Heart left ventricle (tissue), 13 donors: ENCODE data around the gene ADAMTS5.

Source experiments
- POLR2A ChIP-seq, 2 donors: fragments of 450-650 bp; IDR thresholded peaks; one replicate each; pipeline ENCODE4 v1.6.1; 2017; ENCODE audit warnings: antibody characterized with exemption in 2 of 2, mild to moderate bottlenecking in 2 of 2, moderate library complexity in 2 of 2
- TF ChIP-seq, protein P1 (sequence below), 12 donors: fragments of 200-600 bp; sonication (generic) in 4 of 12; IDR thresholded peaks; one replicate each; pipeline versions ENCODE4 v1.5.0 to v1.8.0; 2018 to 2022; ENCODE audit warnings: antibody characterized with exemption in 12 of 12, mild to moderate bottlenecking in 5 of 12
- donor health status: ischemic (EF 13 %, LVEDD 7.1; RV severe dilation, severe dysfunction).
- donor health status: DM: no; HTN: yes; CAD: no.
- donor health status: DM: no; HTN: no; CAD: no.
- donor health status: ischemic (EF 25% LVEDD 6.9; RV normal size, moderate dysfunction).
- donor health status: ischemic (EF 25% LVEDD 5.7; RV mildly dilated, moderate dysfunction).
- donor health status: ischemic (EF 35%, LVEDD 5.7; RV mildly dilated, moderate dysfunction).
- donor health status: nonischemic (EF 11% LVEDD 7.7; RV severe dilation, severe dysfunction).
- donor health status: DM: yes; HTN: yes; CAD: no.
- donor health status: PGD.
- donor health status: ischemic (EF 29% LVEDD 5.4; RV normal size, mild dysfunction).
- donor health status: nonischemic (EF 23%, LVEDD 6.1; RV moderate dilation, normal function).

DNA sequence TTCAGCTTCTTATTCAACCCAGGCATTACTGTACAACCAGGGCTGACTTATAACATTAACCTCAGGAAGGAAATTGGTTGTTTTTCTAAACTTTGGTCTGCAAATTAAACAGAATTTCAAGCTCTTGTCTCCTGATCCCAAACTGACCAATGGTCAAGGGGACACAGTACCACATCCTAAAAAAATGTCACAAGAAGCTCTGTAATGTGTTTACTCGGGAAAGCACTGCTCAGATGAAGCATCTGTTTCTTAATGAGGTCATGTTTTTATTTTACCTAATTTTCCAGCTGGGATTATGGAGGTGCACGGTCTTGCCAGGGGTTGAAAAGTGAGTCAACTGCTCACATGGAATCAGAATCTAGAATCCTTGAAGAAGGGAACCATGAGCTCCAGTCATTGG, 18.7 kb downstream of the ADAMTS5 start:
- TF ChIP-seq, protein P1, sequence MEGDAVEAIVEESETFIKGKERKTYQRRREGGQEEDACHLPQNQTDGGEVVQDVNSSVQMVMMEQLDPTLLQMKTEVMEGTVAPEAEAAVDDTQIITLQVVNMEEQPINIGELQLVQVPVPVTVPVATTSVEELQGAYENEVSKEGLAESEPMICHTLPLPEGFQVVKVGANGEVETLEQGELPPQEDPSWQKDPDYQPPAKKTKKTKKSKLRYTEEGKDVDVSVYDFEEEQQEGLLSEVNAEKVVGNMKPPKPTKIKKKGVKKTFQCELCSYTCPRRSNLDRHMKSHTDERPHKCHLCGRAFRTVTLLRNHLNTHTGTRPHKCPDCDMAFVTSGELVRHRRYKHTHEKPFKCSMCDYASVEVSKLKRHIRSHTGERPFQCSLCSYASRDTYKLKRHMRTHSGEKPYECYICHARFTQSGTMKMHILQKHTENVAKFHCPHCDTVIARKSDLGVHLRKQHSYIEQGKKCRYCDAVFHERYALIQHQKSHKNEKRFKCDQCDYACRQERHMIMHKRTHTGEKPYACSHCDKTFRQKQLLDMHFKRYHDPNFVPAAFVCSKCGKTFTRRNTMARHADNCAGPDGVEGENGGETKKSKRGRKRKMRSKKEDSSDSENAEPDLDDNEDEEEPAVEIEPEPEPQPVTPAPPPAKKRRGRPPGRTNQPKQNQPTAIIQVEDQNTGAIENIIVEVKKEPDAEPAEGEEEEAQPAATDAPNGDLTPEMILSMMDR (IDR thresholded peaks at IDR 0.05) = no peak
- no peak for TF ChIP-seq POLR2A (IDR thresholded peaks at IDR 0.05)
